ENCODE measurements around the gene IQGAP2. TPM values are rescaled to one million over a fixed set of nuclear protein-coding genes. Genes with fewer than 3 reads are reported as not detected.

Gene IQGAP2
- total RNA-seq, 1 experiment from 2014 or later, result not detected

- Histone ChIP-seq H3K4me1 (replicated peaks; ENCODE audit: insufficient read depth) (peaks cover 21% of the 10 kb centered on the region), H2AFZ (no peak overlapping the region), H3K4me3 (no peak overlapping the region), H3K9me3 (ENCODE audit: insufficient read depth, low read depth) (no peaks in the 10 kb centered on the region), H3K79me2 (ENCODE audit: low read depth) (no peaks in the 10 kb centered on the region), H3K9me2 (ENCODE audit: insufficient read depth) (no peaks in the 10 kb centered on the region), H3K27ac (no peak overlapping the region), H3K27me3 (ENCODE audit: insufficient read depth, low read depth) (no peaks in the 10 kb centered on the region), H3F3A (ENCODE audit: insufficient read depth, low read depth) (peaks cover 14% of the 10 kb centered on the region; the same call in 1 of the 2 replicates), H3K36me3 (ENCODE audit: low read depth) (no peaks in the 10 kb centered on the region), H3K4me2 (no peak overlapping the region), H4K20me1 (ENCODE audit: insufficient read depth) (no peaks in the 10 kb centered on the region)
- TF ChIP-seq CTCF (conservative IDR thresholded peaks at IDR 0.05) (no peak), EZH2 (IDR thresholded peaks at IDR 0.05; ENCODE audit: low read depth) (no peak)
- CTCF ChIA-PET, result no interaction called here
- POLR2A ChIA-PET (ENCODE audit: unreplicated experiment), result no interaction called here
- BruUV-seq (replicated peaks), result no TSS peak
- intact Hi-C loops (cut with micrococcal nuclease; ENCODE audit: unreplicated experiment), result no loop called here
- peak in 1 of 2 experiments; percentile 10 for DNase-seq
Measured at GRCh38 chr5:76376866-76377230, 26.2 kb upstream of the IQGAP2 start.

GRCh38 chr5:76378355-76378754 lies 24.7 kb upstream of the IQGAP2 start:
- H3K27me3 ChIP-seq (ENCODE audit: insufficient read depth, low read depth), result no peaks in the 10 kb centered on the region
- POLR2A ChIA-PET (ENCODE audit: unreplicated experiment), result no interaction called here
- no peak overlapping the region for H3K4me3 ChIP-seq
- H3K9me2 ChIP-seq (ENCODE audit: insufficient read depth), result no peaks in the 10 kb centered on the region
- no peak for DNase-seq
- no peak for TF ChIP-seq CTCF (conservative IDR thresholded peaks at IDR 0.05)
- no peak for TF ChIP-seq EZH2 (IDR thresholded peaks at IDR 0.05; ENCODE audit: low read depth)
- BruUV-seq (replicated peaks), result no TSS peak
- H3F3A ChIP-seq (ENCODE audit: insufficient read depth, low read depth), result peaks cover under 1% of the 10 kb centered on the region; the same call in 1 of the 2 replicates
- H3K79me2 ChIP-seq (ENCODE audit: low read depth), result no peaks in the 10 kb centered on the region
- H3K4me2 ChIP-seq, result no peak overlapping the region
- CTCF ChIA-PET, result no interaction called here
- H4K20me1 ChIP-seq (ENCODE audit: insufficient read depth), result no peaks in the 10 kb centered on the region
- peaks cover 7% of the 10 kb centered on the region; the same call in 1 of the 2 replicates for H3K4me1 ChIP-seq (replicated peaks; ENCODE audit: insufficient read depth)
- H3K27ac ChIP-seq, result no peak overlapping the region
- no peaks in the 10 kb centered on the region for H3K9me3 ChIP-seq (ENCODE audit: insufficient read depth, low read depth)
- intact Hi-C loops (cut with micrococcal nuclease; ENCODE audit: unreplicated experiment), result no loop called here
- H2AFZ ChIP-seq, result no peak overlapping the region
- H3K36me3 ChIP-seq (ENCODE audit: low read depth), result no peaks in the 10 kb centered on the region

GRCh38 chr5:76379316-76379715 lies 23.8 kb upstream of the IQGAP2 start:
- no peak overlapping the region for H3K27ac ChIP-seq

More at GRCh38 chr5:76379316-76379715, 23.8 kb upstream of the IQGAP2 start:
- Histone ChIP-seq H3K79me2 (ENCODE audit: low read depth) (no peaks in the 10 kb centered on the region), H3K4me2 (no peak overlapping the region), H4K20me1 (ENCODE audit: insufficient read depth) (no peaks in the 10 kb centered on the region), H3K4me3 (no peak overlapping the region), H3K9me2 (ENCODE audit: insufficient read depth) (no peaks in the 10 kb centered on the region), H3K9me3 (ENCODE audit: insufficient read depth, low read depth) (no peaks in the 10 kb centered on the region), H2AFZ (no peak overlapping the region), H3K36me3 (ENCODE audit: low read depth) (no peaks in the 10 kb centered on the region), H3K4me1 (replicated peaks; ENCODE audit: insufficient read depth) (peaks cover 7% of the 10 kb centered on the region; the same call in 1 of the 2 replicates), H3K27me3 (ENCODE audit: insufficient read depth, low read depth) (no peaks in the 10 kb centered on the region), H3F3A (ENCODE audit: insufficient read depth, low read depth) (no peaks in the 10 kb centered on the region)
- ChIA-PET CTCF (no interaction called here), POLR2A (ENCODE audit: unreplicated experiment) (no interaction called here)
- no peak for DNase-seq
- no peak for TF ChIP-seq CTCF (conservative IDR thresholded peaks at IDR 0.05)
- no peak for TF ChIP-seq EZH2 (IDR thresholded peaks at IDR 0.05; ENCODE audit: low read depth)
- BruUV-seq (replicated peaks), result no TSS peak
- intact Hi-C loops (cut with micrococcal nuclease; ENCODE audit: unreplicated experiment), result no loop called here
